GM11168 (cell line): Measurements from ENCODE around the gene HS6ST3.

Experiments
- in situ Hi-C: fragments of 300-500 bp; cut with MboI; formaldehyde crosslinking; loops from one replicate; pipeline ENCODE4 v1.12.0; 2022; ENCODE audit warnings: low sequenced_read_pairs; ENCODE audit not compliant: unreplicated experiment

Gene HS6ST3

GRCh38 chr13:96193728-96194310 lies 103.9 kb downstream of the HS6ST3 start:
- in situ Hi-C loops = no loop called here

- in situ Hi-C loops = no loop called here
Observed at GRCh38 chr13:96198038-96198437, 108.1 kb downstream of the HS6ST3 start.

GRCh38 chr13:96199315-96199714 lies 109.4 kb downstream of the HS6ST3 start:
- in situ Hi-C loops = no loop called here

- in situ Hi-C loops = no loop called here
Observed at GRCh38 chr13:96200810-96201209, 110.9 kb downstream of the HS6ST3 start.

GRCh38 chr13:96202315-96202714 lies 112.4 kb downstream of the HS6ST3 start:
- in situ Hi-C loops = no loop called here

- in situ Hi-C loops = no loop called here
Observed at GRCh38 chr13:96203471-96203870, 113.6 kb downstream of the HS6ST3 start.

- in situ Hi-C loops = no loop called here
Observed at GRCh38 chr13:96214824-96215445, 125.0 kb downstream of the HS6ST3 start.

- in situ Hi-C loops = no loop called here
Observed at GRCh38 chr13:96216543-96216942, 126.6 kb downstream of the HS6ST3 start.

GRCh38 chr13:96218475-96218874 lies 128.6 kb downstream of the HS6ST3 start:
- in situ Hi-C loops = no loop called here

GRCh38 chr13:96221471-96221870 lies 131.6 kb downstream of the HS6ST3 start:
- in situ Hi-C loops = no loop called here

GRCh38 chr13:96223231-96223630 lies 133.3 kb downstream of the HS6ST3 start:
- in situ Hi-C loops = no loop called here

GRCh38 chr13:96229356-96229755 lies 139.4 kb downstream of the HS6ST3 start:
- in situ Hi-C loops = no loop called here

- in situ Hi-C loops = no loop called here
Observed at GRCh38 chr13:96238241-96238640, 148.3 kb downstream of the HS6ST3 start.

GRCh38 chr13:96238861-96239260 lies 149.0 kb downstream of the HS6ST3 start:
- in situ Hi-C loops = no loop called here

GRCh38 chr13:96243376-96243775 lies 153.5 kb downstream of the HS6ST3 start:
- in situ Hi-C loops = no loop called here

GRCh38 chr13:96248103-96248502 lies 158.2 kb downstream of the HS6ST3 start:
- in situ Hi-C loops = no loop called here

- in situ Hi-C loops = no loop called here
Observed at GRCh38 chr13:96248996-96249395, 159.1 kb downstream of the HS6ST3 start.

- in situ Hi-C loops = no loop called here
Observed at GRCh38 chr13:96252903-96253302, 163.0 kb downstream of the HS6ST3 start.

- in situ Hi-C loops = no loop called here
Observed at GRCh38 chr13:96273196-96273595, 183.3 kb downstream of the HS6ST3 start.

- in situ Hi-C loops = no loop called here
Observed at GRCh38 chr13:96274046-96274445, 184.1 kb downstream of the HS6ST3 start.

- in situ Hi-C loops = no loop called here
Observed at GRCh38 chr13:96279904-96280303, 190.0 kb downstream of the HS6ST3 start.

GRCh38 chr13:96284971-96285370 lies 195.1 kb downstream of the HS6ST3 start:
- in situ Hi-C loops = no loop called here
